ENCODE data around the gene SCN5A.

SCN5A gene

GRCh38 chr3:38622336-38622735, 27.2 kb downstream of the SCN5A start:
- no peak for DNase-seq

- DNase-seq: no peak
These were observed 29.3 kb downstream of the SCN5A start for GRCh38 chr3:38620236-38620635.

- no peak for DNase-seq
These were observed 31.1 kb downstream of the SCN5A start for GRCh38 chr3:38618343-38618742.

- no peak for DNase-seq
These were observed 31.9 kb downstream of the SCN5A start for GRCh38 chr3:38617586-38617985.

GRCh38 chr3:38617137-38617536, 32.4 kb downstream of the SCN5A start:
- DNase-seq: no peak

- DNase-seq: no peak
These were observed 32.8 kb downstream of the SCN5A start for GRCh38 chr3:38616658-38617057.

GRCh38 chr3:38616111-38616510, 33.4 kb downstream of the SCN5A start:
- DNase-seq: no peak

- DNase-seq: no peak
These were observed 34.7 kb downstream of the SCN5A start for GRCh38 chr3:38614651-38615352.

- no peak for DNase-seq
These were observed 35.4 kb downstream of the SCN5A start for GRCh38 chr3:38614091-38614490.

- DNase-seq: no peak
These were observed 36.1 kb downstream of the SCN5A start for GRCh38 chr3:38613426-38613825.

GRCh38 chr3:38611866-38612265, 37.6 kb downstream of the SCN5A start:
- no peak for DNase-seq

- no peak for DNase-seq
These were observed 38.6 kb downstream of the SCN5A start for GRCh38 chr3:38610934-38611333.

GRCh38 chr3:38610436-38610835, 39.1 kb downstream of the SCN5A start:
- DNase-seq: no peak

GRCh38 chr3:38609386-38610111, 39.9 kb downstream of the SCN5A start:
- no peak for DNase-seq

GRCh38 chr3:38608961-38609360, 40.5 kb downstream of the SCN5A start:
- no peak for DNase-seq

GRCh38 chr3:38608086-38608775, 41.3 kb downstream of the SCN5A start:
- no peak for DNase-seq

GRCh38 chr3:38606561-38606960, 42.9 kb downstream of the SCN5A start:
- DNase-seq: no peak

GRCh38 chr3:38605981-38606380, 43.5 kb downstream of the SCN5A start:
- no peak for DNase-seq

GRCh38 chr3:38604246-38604645, 45.2 kb downstream of the SCN5A start:
- no peak for DNase-seq

GRCh38 chr3:38603731-38604131, 45.8 kb downstream of the SCN5A start:
- no peak for DNase-seq

- no peak for DNase-seq
These were observed 46.8 kb downstream of the SCN5A start for GRCh38 chr3:38602576-38603250.

GRCh38 chr3:38601956-38602550, 47.4 kb downstream of the SCN5A start:
- no peak for DNase-seq

- no peak for DNase-seq
These were observed 48.9 kb downstream of the SCN5A start for GRCh38 chr3:38600551-38600950.

Measured in activated CD8-positive, alpha-beta memory T cell treated with anti-CD3 and anti-CD28 coated beads for 24 hours (primary cell).